Fibroblast of villous mesenchyme (primary cell): ENCODE results near the gene ALK. TPM values are rescaled to one million over a fixed set of nuclear protein-coding genes. Genes with fewer than 3 reads are reported as not detected.

ENCODE experiments used
- DNase-seq: peaks from one replicate; pipeline ENCODE4 v3.0.0-alpha.2; 2010; ENCODE audit warnings: low read depth
- H3K4me3 ChIP-seq: 2 replicates; pipeline ENCODE4 v1.5.1; 2011; ENCODE audit warnings: low read depth, mild to moderate bottlenecking, low read length
- total RNA-seq: library from RNA; depleted of rRNA; stranded (reverse); fragments of >200 nt; gene quantifications from 2 replicates; pipeline ENCODE4 v1.2.3, GENCODE V29; 2012
- TF ChIP-seq, protein P1 (sequence below): IDR thresholded peaks from 2 replicates; pipeline ENCODE4 v1.5.1; 2012; ENCODE audit warnings: low read depth, mild to moderate bottlenecking, low read length; ENCODE audit not compliant: insufficient read depth

ALK gene
- total RNA-seq, 1 donor: not detected

GRCh38 chr2:29485631-29486030 lies 435.8 kb downstream of the ALK start:
- DNase-seq: no peak
- TF ChIP-seq, protein P1, sequence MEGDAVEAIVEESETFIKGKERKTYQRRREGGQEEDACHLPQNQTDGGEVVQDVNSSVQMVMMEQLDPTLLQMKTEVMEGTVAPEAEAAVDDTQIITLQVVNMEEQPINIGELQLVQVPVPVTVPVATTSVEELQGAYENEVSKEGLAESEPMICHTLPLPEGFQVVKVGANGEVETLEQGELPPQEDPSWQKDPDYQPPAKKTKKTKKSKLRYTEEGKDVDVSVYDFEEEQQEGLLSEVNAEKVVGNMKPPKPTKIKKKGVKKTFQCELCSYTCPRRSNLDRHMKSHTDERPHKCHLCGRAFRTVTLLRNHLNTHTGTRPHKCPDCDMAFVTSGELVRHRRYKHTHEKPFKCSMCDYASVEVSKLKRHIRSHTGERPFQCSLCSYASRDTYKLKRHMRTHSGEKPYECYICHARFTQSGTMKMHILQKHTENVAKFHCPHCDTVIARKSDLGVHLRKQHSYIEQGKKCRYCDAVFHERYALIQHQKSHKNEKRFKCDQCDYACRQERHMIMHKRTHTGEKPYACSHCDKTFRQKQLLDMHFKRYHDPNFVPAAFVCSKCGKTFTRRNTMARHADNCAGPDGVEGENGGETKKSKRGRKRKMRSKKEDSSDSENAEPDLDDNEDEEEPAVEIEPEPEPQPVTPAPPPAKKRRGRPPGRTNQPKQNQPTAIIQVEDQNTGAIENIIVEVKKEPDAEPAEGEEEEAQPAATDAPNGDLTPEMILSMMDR: no peak
- H3K4me3 ChIP-seq: no peak overlapping the region

GRCh38 chr2:29485117-29485516 lies 436.3 kb downstream of the ALK start:
- DNase-seq: no peak
- no peak overlapping the region for H3K4me3 ChIP-seq
- TF ChIP-seq, protein P1: no peak

- no peak overlapping the region for H3K4me3 ChIP-seq
- DNase-seq: no peak
- TF ChIP-seq, protein P1: no peak
These were observed 438.5 kb downstream of the ALK start for GRCh38 chr2:29482867-29483266.

DNA sequence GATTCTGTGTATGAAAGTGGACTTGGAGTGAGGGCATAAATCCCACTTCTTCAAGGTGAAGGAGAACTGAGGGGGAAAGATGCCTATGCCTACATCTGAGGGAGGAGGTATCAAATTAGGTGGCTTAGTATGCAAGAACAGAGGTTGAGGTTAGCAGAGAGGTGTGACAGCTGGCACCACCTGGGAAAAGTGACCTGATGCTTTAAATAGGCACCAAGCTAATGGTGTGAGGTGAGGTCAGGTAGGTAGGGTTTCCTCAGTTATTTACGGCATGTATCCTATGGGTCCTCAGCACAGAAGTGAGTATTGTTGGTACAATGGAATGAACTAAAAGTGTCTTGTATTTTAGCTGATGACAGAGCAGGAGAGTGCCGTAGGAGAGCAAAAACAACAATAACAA lies 439.0 kb downstream of the ALK start:
- DNase-seq: no peak
- TF ChIP-seq, protein P1: no peak
- no peak overlapping the region for H3K4me3 ChIP-seq

DNA sequence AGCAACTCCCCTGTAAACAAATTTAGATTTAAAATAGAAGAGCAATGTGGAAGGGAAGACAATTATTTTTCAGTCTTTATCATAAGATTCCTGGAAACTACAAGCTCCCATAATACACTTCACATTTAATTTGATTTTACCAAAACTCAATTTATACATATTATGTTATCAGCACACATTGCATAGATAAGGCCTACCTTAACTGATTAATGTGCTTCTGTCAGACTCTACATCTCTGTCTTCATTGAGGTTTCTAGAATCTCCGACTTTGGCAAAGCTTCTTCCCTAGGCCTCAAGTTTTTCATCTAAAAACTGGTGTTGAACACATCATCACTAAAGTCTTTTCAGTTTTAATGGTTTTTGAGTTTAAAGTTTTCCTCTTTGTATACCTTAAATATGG lies 440.1 kb downstream of the ALK start:
- no peak overlapping the region for H3K4me3 ChIP-seq
- TF ChIP-seq, protein P1: no peak
- no peak for DNase-seq

DNA sequence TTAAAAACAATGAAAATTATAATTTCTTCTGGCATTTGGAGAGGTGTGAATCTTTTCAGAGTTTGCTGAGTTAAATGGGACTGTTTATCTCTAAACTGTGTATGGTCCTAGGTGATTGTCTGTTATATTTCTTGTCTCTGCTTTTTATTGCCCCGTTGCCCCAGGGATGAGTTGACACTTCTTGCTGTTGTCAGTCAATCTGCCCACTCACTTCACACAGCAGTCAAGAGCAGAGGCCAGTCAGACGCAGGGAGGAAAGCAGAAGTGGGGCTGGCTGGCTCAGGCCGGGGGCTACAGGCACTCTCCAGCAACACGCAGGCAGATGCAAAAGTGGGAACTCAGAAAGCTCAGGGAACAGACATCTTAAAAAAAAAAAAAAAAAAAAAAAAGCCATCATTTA lies 441.0 kb downstream of the ALK start:
- DNase-seq: no peak
- no peak overlapping the region for H3K4me3 ChIP-seq
- TF ChIP-seq, protein P1: no peak

- TF ChIP-seq, protein P1: no peak
- no peak overlapping the region for H3K4me3 ChIP-seq
- DNase-seq: no peak
These were observed 442.0 kb downstream of the ALK start for GRCh38 chr2:29479401-29479800.
